Transverse colon (tissue), 4 donors: ENCODE measurements around the gene MGAT5.

ENCODE experiments used
- EP300 ChIP-seq: sonication (generic); formaldehyde crosslinking; IDR thresholded peaks from one replicate; pipeline ENCODE4 v1.6.1; 2017; ENCODE audit warnings: antibody characterized with exemption, low read depth
- POLR2A ChIP-seq: fragments of 450-650 bp; IDR thresholded peaks from one replicate; pipeline ENCODE4 v1.6.1; 2016; ENCODE audit warnings: antibody characterized with exemption, mild to moderate bottlenecking, moderate library complexity
- POLR2AphosphoS5 ChIP-seq, 3 donors: sonication (generic); formaldehyde crosslinking; IDR thresholded peaks; one replicate each; pipeline ENCODE4 v1.6.1; 2016; ENCODE audit warnings: antibody characterized with exemption in 3 of 3
- TF ChIP-seq, protein P1 (sequence below), 5 experiments: fragments of 200-600 bp in 3 of 5; fragments of 450-650 bp in 2 of 5; sonication (generic) in 3 of 5; IDR thresholded peaks; 1 replicate in 2 of 5; 2 replicates in 3 of 5; pipeline ENCODE4 v1.5.1; 2016 to 2017; ENCODE audit warnings: antibody characterized with exemption in 5 of 5, inconsistent platforms in 3 of 5, mild to moderate bottlenecking in 2 of 5, moderate library complexity in 1 of 5

DNA sequence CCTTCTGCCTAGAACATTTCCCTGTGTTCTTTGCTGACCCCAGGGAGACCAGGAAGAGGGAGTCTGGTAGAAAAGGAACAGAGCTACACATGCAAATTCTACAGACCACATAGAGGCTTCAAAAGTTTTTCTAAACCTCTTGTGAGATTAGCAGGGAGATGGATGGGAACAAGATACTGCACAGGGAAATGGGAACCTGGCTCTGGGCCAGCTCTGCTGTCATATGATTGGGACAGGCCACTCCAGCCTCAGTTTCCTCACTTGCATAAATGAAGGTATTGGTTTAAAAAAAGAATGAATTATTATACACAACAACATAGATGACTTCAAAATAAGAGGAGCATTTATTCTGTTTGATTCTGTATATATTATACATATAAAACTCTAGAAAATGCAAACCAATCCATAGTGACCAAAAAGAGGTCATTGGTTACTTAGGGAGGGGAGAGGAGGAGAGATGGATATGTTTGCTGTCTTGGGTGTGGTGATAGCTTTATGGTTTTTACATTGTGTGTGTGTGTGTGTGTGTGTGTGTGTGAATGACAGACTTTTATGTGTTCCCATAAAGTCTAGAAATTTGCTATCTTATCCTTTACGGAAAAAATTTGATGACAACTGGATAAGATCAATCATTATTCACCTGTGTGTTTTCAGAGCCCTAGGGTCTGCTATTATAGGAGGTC is 115.5 kb downstream of the MGAT5 start:
- TF ChIP-seq POLR2A (no peak), EP300 (no peak), POLR2AphosphoS5 (IDR thresholded peaks at IDR 0.05) (no peak)
- TF ChIP-seq, protein P1, sequence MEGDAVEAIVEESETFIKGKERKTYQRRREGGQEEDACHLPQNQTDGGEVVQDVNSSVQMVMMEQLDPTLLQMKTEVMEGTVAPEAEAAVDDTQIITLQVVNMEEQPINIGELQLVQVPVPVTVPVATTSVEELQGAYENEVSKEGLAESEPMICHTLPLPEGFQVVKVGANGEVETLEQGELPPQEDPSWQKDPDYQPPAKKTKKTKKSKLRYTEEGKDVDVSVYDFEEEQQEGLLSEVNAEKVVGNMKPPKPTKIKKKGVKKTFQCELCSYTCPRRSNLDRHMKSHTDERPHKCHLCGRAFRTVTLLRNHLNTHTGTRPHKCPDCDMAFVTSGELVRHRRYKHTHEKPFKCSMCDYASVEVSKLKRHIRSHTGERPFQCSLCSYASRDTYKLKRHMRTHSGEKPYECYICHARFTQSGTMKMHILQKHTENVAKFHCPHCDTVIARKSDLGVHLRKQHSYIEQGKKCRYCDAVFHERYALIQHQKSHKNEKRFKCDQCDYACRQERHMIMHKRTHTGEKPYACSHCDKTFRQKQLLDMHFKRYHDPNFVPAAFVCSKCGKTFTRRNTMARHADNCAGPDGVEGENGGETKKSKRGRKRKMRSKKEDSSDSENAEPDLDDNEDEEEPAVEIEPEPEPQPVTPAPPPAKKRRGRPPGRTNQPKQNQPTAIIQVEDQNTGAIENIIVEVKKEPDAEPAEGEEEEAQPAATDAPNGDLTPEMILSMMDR (IDR thresholded peaks at IDR 0.05), result no peak
